Stimulated activated naive CD8-positive, alpha-beta T cell treated with anti-CD3 and anti-CD28 coated beads, Interleukin-15, Interleukin-2, amounts not matched to agents 100 U/mL and 50 U/mL, for 24 hours (primary cell): ENCODE measurements around the gene SLC25A25.

ENCODE experiments used
- ATAC-seq: fragments of 150-1000 bp; cut with Tn5 transposase; one replicate; pipeline ENCODE4 v1.10.0; 2021
- DNase-seq: peaks from one replicate; pipeline ENCODE4 v3.0.0; 2021

The SLC25A25 gene

GRCh38 chr9:128096616-128097536 is 28.8 kb downstream of the SLC25A25 start:
- no peak for ATAC-seq
- no peak for DNase-seq

DNA sequence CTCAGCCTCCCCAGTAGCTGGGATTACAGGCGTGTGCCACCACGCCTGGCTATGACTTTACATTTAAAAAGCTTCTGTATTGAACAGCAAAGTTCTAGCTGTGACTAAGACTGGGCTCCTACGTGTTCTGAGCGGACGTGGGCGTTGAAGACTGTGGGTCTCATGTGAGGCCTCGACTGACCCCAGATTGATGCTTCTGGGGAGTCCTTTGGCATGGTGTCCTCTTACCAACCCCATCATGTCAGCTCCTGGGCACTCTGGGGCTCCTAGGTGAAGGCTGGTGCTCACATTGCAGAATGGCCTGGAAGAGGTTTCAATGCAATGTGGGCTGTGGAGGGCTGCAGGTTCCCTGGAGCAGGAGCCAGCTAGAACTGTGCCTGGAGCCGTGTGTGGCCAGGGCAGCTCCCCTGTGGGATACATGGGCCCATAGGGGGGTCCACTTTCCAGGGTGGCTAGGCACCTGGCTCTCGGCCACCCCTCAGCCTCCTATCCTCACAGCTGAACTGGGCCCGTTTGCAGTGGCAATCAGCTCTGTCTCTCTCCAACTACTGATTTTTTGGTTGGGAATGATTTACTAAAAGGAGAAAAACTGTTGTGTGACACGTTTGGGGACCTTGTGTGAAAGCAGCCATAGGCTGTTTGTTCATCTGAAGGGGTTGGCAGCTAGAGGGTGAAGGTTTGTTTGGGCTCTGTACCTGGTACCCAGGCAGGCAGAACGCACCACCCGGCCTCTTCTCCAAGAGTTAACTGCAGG is 29.7 kb downstream of the SLC25A25 start:
- ATAC-seq = no peak
- DNase-seq = no peak

DNA sequence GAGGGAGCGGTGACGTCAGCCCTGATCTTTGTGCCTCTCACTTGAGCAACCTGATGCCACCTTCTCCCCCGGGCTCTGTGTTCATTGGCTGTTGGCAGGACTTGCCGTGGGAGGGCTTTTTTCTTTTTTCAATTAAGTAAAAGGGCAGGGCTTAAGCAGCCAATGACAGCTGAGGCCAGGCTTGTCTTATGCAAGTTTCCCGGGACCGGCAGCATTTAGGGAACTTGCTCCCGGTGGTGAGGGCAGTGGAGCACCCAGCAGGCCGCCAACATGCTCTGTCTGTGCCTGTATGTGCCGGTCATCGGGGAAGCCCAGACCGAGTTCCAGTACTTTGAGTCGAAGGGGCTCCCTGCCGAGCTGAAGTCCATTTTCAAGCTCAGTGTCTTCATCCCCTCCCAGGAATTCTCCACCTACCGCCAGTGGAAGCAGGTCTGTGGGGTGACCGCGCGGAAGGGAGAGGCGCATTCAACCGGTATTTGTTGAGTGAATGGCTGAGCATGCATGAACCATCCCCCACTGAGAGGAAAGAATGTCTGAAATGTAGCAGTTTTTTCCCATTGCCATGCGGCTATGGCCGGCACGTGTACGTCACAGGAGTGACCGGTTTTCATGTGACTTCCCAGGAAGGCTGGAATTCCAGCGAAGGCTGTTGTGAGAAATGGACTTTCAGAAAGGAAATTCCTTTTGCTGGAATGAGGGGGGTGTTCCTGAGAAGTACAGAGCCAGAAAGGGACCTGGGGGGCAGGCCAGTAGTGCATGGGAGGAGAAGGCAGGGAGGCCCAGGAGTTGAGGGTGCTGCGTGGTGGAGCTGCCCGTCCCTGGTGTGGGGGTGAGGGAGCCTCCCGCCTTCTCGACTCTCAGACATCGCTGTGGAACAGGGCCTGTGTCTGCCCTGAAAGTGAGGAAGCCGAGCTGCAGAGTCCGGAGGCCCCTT is 30.5 kb downstream of the SLC25A25 start:
- DNase-seq (peak; percentile 75), ATAC-seq (peak; percentile 51)

DNA sequence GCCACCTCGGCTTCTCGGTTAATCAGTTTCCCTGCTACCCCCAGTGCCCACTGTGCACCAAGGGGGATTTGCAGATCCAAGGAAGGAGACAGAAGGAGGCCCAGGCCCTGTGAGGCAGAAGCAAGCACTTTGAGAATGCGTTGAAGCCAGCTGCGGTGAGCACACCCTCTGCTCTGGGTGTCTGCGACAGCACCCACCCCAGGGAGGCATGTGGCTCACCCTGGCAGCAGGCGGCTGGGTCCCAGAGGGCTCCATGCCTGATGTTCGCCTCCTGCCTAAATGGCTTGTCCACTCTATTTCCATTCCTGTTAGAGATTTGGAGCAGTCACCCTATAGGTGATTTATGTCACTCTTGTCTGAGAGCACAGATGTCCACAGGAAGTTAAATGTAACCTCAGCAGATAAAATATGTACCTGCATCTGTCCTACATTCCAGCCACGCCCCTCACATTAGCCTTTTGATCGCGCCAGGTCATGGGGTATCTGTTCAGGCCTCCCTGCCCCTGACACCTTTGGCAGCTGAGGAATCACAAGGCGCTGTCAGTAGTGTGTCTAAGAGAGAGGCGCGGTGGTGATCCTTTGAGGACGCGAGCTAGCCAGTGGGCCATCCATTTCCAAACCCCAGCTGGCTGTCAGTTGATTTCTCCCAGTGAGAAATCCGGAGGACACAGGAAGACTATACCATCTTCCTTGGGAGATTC is 31.3 kb downstream of the SLC25A25 start:
- ATAC-seq (no peak), DNase-seq (no peak)

DNA sequence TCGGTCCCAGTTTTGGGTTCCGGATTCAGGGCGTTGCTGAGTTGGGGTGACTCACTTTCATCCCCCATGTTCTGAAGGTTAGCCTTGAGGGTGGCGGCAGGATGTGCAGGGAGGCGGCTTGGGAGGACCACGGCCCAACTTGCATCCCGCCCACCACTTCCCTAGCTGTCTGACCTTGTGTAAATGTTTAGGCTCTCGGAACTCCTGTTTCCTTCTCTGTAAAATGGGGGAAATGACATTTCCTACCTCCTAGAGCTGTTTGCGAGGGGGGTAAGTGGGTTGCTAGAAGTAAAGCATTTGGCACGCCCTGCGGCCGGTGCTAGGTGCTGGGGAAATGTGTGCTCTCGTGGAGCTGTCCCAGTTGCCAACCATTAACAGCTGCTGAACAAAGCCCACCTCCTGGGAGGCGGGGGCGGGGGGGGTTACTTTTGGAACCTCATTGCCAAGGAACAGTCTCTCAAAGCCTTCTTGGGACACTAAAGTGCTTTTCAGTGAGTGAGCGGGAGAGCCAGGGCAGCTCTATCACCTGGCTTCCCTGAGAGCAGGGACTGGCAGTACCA is 32.0 kb downstream of the SLC25A25 start:
- ATAC-seq (no peak), DNase-seq (no peak)

- DNase-seq (no peak), ATAC-seq (no peak)
These were observed 32.5 kb downstream of the SLC25A25 start for GRCh38 chr9:128100581-128100980.

DNA sequence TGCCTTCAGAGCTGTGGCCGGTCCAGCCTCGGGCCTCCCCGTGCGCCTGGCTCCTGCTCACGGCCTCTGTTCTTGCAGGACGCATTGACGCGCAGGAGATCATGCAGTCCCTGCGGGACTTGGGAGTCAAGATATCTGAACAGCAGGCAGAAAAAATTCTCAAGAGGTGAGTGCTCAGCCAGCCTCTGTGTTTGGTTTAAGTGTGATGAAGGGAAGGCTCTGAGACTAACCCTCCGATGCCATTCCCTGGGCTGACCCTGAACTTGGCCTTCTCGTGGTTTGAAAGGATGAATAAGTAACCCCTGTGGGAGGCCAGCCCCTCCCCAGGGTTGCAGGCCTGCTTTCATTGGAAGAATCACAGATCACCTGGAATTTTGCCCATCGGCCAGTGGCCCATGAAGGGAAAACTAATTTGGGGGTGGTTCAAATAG is 33.2 kb downstream of the SLC25A25 start:
- DNase-seq = no peak
- ATAC-seq = no peak

DNA sequence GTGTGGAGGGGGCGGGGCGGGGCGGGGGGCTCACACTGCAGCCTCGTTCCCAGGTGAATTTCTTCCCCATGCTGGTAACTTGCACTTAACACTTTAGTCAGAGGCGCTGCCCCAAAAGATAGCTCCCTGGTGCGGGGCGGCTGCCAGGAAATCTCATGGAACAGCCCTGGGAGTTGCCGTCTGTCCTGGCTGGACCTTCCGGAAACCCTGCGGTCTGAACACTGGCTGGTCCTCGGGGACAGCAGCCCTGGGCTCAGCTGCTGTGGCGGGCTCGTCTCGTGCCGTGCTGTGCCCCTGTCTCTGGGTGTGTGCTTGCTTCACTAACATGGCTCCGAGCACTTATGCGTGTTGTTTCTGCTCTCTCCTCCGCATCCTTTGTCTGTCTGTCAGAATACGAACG is 33.7 kb downstream of the SLC25A25 start:
- DNase-seq (no peak), ATAC-seq (no peak)

GRCh38 chr9:128102196-128102595 is 34.2 kb downstream of the SLC25A25 start:
- no peak for ATAC-seq

GRCh38 chr9:128102861-128103588 is 35.0 kb downstream of the SLC25A25 start:
- ATAC-seq (no peak), DNase-seq (no peak)

More at GRCh38 chr9:128102196-128102595, 34.2 kb downstream of the SLC25A25 start:
- DNase-seq = no peak

DNA sequence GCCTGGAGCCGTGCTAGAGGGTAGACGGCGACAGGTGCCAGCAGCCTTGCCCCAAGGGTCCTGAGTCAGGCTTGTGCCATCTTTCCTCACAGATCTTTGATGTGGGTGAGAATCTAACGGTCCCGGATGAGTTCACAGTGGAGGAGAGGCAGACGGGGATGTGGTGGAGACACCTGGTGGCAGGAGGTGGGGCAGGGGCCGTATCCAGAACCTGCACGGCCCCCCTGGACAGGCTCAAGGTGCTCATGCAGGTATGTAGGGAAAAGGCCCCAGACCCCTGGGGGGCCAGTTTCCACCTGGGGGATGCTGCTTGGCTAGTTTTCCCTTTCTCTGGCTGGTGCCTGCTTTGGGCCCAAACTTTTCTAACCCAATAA is 35.5 kb downstream of the SLC25A25 start:
- DNase-seq = peak; percentile 50
- peak; percentile 64 for ATAC-seq

DNA sequence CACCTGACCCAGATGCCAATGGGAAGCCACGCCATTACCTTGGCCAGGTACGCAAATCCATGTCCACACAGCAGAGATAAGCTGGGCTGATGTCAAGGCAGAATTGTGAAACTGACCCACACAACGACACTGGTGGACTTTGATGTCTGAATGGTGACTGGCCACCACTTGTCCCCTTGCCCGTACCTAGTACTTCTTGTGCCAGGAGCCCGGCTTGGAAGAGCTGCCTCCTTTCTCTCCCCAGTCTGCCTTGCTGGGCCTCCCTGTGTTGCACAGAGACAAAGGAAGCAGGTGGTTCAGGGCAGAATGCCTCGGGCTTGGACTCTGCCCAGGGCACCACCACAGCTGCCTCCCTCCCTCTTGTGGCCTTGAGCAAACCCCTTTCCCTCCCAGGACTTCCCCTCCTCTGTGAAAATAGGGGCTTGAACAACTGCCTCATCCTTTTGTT is 36.2 kb downstream of the SLC25A25 start:
- no peak for DNase-seq

DNA sequence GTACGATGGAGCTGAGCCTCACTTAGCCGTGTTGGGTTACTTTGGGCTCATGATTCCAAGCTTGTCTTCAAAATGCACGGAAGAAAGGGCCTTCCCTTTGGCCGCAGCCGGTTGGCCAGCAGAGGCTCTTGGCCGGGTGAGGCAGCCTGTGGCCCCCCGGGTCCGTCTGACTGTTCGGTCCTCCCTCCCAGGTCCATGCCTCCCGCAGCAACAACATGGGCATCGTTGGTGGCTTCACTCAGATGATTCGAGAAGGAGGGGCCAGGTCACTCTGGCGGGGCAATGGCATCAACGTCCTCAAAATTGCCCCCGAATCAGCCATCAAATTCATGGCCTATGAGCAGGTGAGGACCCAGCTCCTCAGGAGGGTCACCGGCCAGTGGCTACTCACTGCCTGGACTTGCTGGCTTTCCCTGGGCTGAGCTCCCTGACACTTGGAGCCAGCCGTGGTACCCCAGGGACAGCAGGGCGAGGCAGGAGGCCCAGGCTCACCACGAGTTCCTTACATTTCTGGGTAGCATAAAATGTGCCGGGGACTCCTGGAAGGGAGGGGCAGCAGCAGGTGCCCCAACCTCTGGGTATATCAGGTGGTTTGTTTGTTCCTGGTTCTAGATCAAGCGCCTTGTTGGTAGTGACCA is 37.6 kb downstream of the SLC25A25 start:
- DNase-seq (no peak), ATAC-seq (no peak)

More for the DNA sequence above, 36.2 kb downstream of the SLC25A25 start:
- no peak for ATAC-seq

GRCh38 chr9:128106181-128106939 is 38.3 kb downstream of the SLC25A25 start:
- DNase-seq = no peak
- ATAC-seq = no peak

DNA sequence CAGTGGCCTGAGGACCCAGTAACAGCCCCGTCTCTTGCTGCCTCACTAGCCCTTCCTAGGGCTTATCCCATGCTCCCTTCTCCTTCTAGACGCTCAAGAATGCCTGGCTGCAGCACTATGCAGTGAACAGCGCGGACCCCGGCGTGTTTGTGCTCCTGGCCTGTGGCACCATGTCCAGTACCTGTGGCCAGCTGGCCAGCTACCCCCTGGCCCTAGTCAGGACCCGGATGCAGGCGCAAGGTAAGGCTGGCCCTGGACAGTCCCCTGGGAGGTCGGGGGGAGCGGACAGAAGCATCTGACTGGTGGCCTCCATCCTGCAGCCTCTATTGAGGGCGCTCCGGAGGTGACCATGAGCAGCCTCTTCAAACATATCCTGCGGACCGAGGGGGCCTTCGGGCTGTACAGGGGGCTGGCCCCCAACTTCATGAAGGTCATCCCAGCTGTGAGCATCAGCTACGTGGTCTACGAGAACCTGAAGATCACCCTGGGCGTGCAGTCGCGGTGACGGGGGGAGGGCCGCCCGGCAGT is 39.0 kb downstream of the SLC25A25 start:
- no peak for ATAC-seq

GRCh38 chr9:128107468-128108268 is 39.6 kb downstream of the SLC25A25 start:
- no peak for DNase-seq
- ATAC-seq = no peak

More for the DNA sequence above, 39.0 kb downstream of the SLC25A25 start:
- no peak for DNase-seq

DNA sequence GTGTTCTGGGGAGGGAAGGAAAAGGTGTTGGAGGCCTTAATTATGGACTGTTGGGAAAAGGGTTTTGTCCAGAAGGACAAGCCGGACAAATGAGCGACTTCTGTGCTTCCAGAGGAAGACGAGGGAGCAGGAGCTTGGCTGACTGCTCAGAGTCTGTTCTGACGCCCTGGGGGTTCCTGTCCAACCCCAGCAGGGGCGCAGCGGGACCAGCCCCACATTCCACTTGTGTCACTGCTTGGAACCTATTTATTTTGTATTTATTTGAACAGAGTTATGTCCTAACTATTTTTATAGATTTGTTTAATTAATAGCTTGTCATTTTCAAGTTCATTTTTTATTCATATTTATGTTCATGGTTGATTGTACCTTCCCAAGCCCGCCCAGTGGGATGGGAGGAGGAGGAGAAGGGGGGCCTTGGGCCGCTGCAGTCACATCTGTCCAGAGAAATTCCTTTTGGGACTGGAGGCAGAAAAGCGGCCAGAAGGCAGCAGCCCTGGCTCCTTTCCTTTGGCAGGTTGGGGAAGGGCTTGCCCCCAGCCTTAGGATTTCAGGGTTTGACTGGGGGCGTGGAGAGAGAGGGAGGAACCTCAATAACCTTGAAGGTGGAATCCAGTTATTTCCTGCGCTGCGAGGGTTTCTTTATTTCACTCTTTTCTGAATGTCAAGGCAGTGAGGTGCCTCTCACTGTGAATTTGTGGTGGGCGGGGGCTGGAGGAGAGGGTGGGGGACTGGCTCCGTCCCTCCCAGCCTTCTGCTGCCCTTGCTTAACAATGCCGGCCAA is 40.4 kb downstream of the SLC25A25 start:
- DNase-seq (no peak), ATAC-seq (no peak)
